Neural progenitor cell (in vitro differentiated cells): ENCODE data around the gene MYOF. TPM values are rescaled to one million over a fixed set of nuclear protein-coding genes. Genes with fewer than 3 reads are reported as not detected.

ENCODE experiments used
- DNase-seq: peaks from one replicate; pipeline ENCODE4 v3.0.0-alpha.2; 2016; ENCODE audit warnings: low spot score
- H2AFZ ChIP-seq: fragments of 200-600 bp; sonication (generic); replicated peaks from 2 replicates; pipeline ENCODE4 v1.6.1; 2016; ENCODE audit warnings: antibody characterized with exemption
- H3F3A ChIP-seq: fragments of 200-600 bp; sonication (generic); 2 replicates; pipeline ENCODE4 v1.6.1; 2016; ENCODE audit warnings: antibody characterized with exemption, low read depth
- H3K27ac ChIP-seq: fragments of 200-600 bp; sonication (generic); 2 replicates; pipeline ENCODE4 v1.5.1; 2016; ENCODE audit warnings: mild to moderate bottlenecking
- H3K27me3 ChIP-seq: fragments of 200-600 bp; sonication (generic); 2 replicates; pipeline ENCODE4 v1.6.1; 2016; ENCODE audit warnings: mild to moderate bottlenecking, moderate library complexity
- H3K36me3 ChIP-seq: fragments of 200-600 bp; sonication (generic); 2 replicates; pipeline ENCODE4 v1.5.1; 2016
- H3K4me1 ChIP-seq: fragments of 200-600 bp; sonication (generic); 2 replicates; pipeline ENCODE4 v1.6.1; 2016; ENCODE audit warnings: mixed run types
- H3K4me2 ChIP-seq: fragments of 200-600 bp; sonication (generic); 2 replicates; pipeline ENCODE4 v1.6.1; 2016
- H3K4me3 ChIP-seq: fragments of 200-600 bp; sonication (generic); 2 replicates; pipeline ENCODE4 v1.5.1; 2016
- H3K79me2 ChIP-seq: fragments of 200-600 bp; sonication (generic); 2 replicates; pipeline ENCODE4 v1.6.1; 2016; ENCODE audit warnings: low read depth
- H3K9ac ChIP-seq: fragments of 200-600 bp; sonication (generic); 2 replicates; pipeline ENCODE4 v1.6.1; 2016
- H3K9me3 ChIP-seq: fragments of 200-600 bp; sonication (generic); 2 replicates; pipeline ENCODE4 v1.5.1; 2016; ENCODE audit warnings: low read depth
- H4K20me1 ChIP-seq: fragments of 200-600 bp; sonication (generic); 2 replicates; pipeline ENCODE4 v1.6.1; 2016; ENCODE audit warnings: low read depth
- H3K27ac Mint-ChIP-seq: 3 replicates; pipeline ENCODE4 v1.8.0; 2021; ENCODE audit warnings: mixed read lengths
- H3K27me3 Mint-ChIP-seq: 2 replicates; pipeline ENCODE4 v1.8.0; 2022; ENCODE audit warnings: low read depth, mild to moderate bottlenecking, inconsistent platforms, moderate library complexity, mixed read lengths; ENCODE audit not compliant: insufficient read depth
- H3K36me3 Mint-ChIP-seq: 3 replicates; pipeline ENCODE4 v1.8.0; 2021; ENCODE audit warnings: mixed read lengths
- H3K4me1 Mint-ChIP-seq: 3 replicates; pipeline ENCODE4 v1.8.0; 2021; ENCODE audit warnings: mixed read lengths
- H3K4me3 Mint-ChIP-seq: 3 replicates; pipeline ENCODE4 v1.8.0; 2021; ENCODE audit warnings: mild to moderate bottlenecking, moderate library complexity, mixed read lengths
- H3K9me3 Mint-ChIP-seq: 3 replicates; pipeline ENCODE4 v1.8.0; 2020; ENCODE audit warnings: mixed read lengths
- CTCF ChIP-seq: fragments of 200-600 bp; sonication (generic); IDR thresholded peaks from 2 replicates; pipeline ENCODE4 v1.5.1; 2017; ENCODE audit warnings: antibody characterized with exemption, mild to moderate bottlenecking
- EZH2 ChIP-seq: fragments of 200-600 bp; sonication (generic); IDR thresholded peaks from 2 replicates; pipeline ENCODE4 v1.6.1; 2017; ENCODE audit warnings: antibody characterized with exemption, mild to moderate bottlenecking, moderate library complexity
- EZH2phosphoT487 ChIP-seq: fragments of 200-600 bp; sonication (generic); IDR thresholded peaks from 2 replicates; pipeline ENCODE4 v1.6.1; 2017; ENCODE audit warnings: antibody characterized with exemption
- total RNA-seq: library from RNA; depleted of rRNA; stranded (reverse); fragments of >200 nt; gene quantifications from 2 replicates; pipeline ENCODE4 v1.2.3, GENCODE V29; 2015; ENCODE audit warnings: low replicate concordance

The MYOF gene
- total RNA-seq, 1 donor from 2014 or later: 1.6 TPM

GRCh38 chr10:93342366-93342765 is 139.8 kb downstream of the MYOF start:
- peaks cover 5% of the 10 kb centered on the region for H3K4me1 Mint-ChIP-seq
- H3K9me3 Mint-ChIP-seq: no peaks in the 10 kb centered on the region
- Histone ChIP-seq H3K36me3 (no peaks in the 10 kb centered on the region), H3K27ac (no peak overlapping the region), H3K4me3 (no peak overlapping the region), H3K4me1 (peaks cover 13% of the 10 kb centered on the region), H4K20me1 (no peaks in the 10 kb centered on the region), H2AFZ (no peak overlapping the region), H3K4me2 (no peak overlapping the region), H3K9me3 (no peaks in the 10 kb centered on the region), H3K27me3 (no peaks in the 10 kb centered on the region), H3K79me2 (no peaks in the 10 kb centered on the region), H3F3A (peaks cover 4% of the 10 kb centered on the region), H3K9ac (no peak overlapping the region)
- no peak overlapping the region for H3K4me3 Mint-ChIP-seq
- no peak overlapping the region for H3K27ac Mint-ChIP-seq
- peaks cover 2% of the 10 kb centered on the region for H3K27me3 Mint-ChIP-seq
- H3K36me3 Mint-ChIP-seq: no peaks in the 10 kb centered on the region
- TF ChIP-seq CTCF: no peak
- DNase-seq: no peak

- peaks cover 9% of the 10 kb centered on the region for H3K4me1 ChIP-seq
- no peak for DNase-seq
- H3K79me2 ChIP-seq: no peaks in the 10 kb centered on the region
- Mint-ChIP-seq H3K9me3 (no peaks in the 10 kb centered on the region), H3K4me1 (no peaks in the 10 kb centered on the region), H3K27ac (no peak overlapping the region), H3K27me3 (no peaks in the 10 kb centered on the region), H3K4me3 (no peak overlapping the region), H3K36me3 (no peaks in the 10 kb centered on the region)
- H2AFZ ChIP-seq: no peak overlapping the region
- H3K36me3 ChIP-seq: no peaks in the 10 kb centered on the region
- H4K20me1 ChIP-seq: no peaks in the 10 kb centered on the region
- no peaks in the 10 kb centered on the region for H3K9me3 ChIP-seq
- TF ChIP-seq EZH2 (no peak), EZH2phosphoT487 (no peak), CTCF (no peak)
- no peak overlapping the region for H3K4me2 ChIP-seq
- peaks cover 4% of the 10 kb centered on the region for H3F3A ChIP-seq
- H3K4me3 ChIP-seq: no peak overlapping the region
- H3K27ac ChIP-seq: no peak overlapping the region
- no peaks in the 10 kb centered on the region for H3K27me3 ChIP-seq
- H3K9ac ChIP-seq: no peak overlapping the region
Observed at GRCh38 chr10:93337309-93337721, 144.8 kb downstream of the MYOF start.

GRCh38 chr10:93336678-93337077 is 145.5 kb downstream of the MYOF start:
- no peaks in the 10 kb centered on the region for H3K27me3 ChIP-seq
- no peaks in the 10 kb centered on the region for H3K36me3 ChIP-seq
- H3K27me3 Mint-ChIP-seq: no peaks in the 10 kb centered on the region
- no peak for DNase-seq
- no peaks in the 10 kb centered on the region for H3K79me2 ChIP-seq
- peaks cover 4% of the 10 kb centered on the region for H3F3A ChIP-seq
- H3K9me3 ChIP-seq: no peaks in the 10 kb centered on the region
- H3K27ac Mint-ChIP-seq: no peak overlapping the region
- H3K27ac ChIP-seq: no peak overlapping the region
- no peaks in the 10 kb centered on the region for H3K9me3 Mint-ChIP-seq
- H3K4me1 Mint-ChIP-seq: no peaks in the 10 kb centered on the region
- no peak overlapping the region for H3K4me2 ChIP-seq
- H3K9ac ChIP-seq: no peak overlapping the region
- TF ChIP-seq EZH2phosphoT487 (no peak), EZH2 (no peak), CTCF (no peak)
- no peaks in the 10 kb centered on the region for H4K20me1 ChIP-seq
- H3K4me3 ChIP-seq: no peak overlapping the region
- no peak overlapping the region for H2AFZ ChIP-seq
- H3K36me3 Mint-ChIP-seq: no peaks in the 10 kb centered on the region
- peaks cover 9% of the 10 kb centered on the region for H3K4me1 ChIP-seq
- H3K4me3 Mint-ChIP-seq: no peak overlapping the region

- Histone ChIP-seq H3K27ac (no peak overlapping the region), H3K4me2 (no peak overlapping the region), H4K20me1 (no peaks in the 10 kb centered on the region), H3K4me3 (no peak overlapping the region), H3K27me3 (no peaks in the 10 kb centered on the region), H2AFZ (no peak overlapping the region), H3F3A (peaks cover 4% of the 10 kb centered on the region), H3K36me3 (no peaks in the 10 kb centered on the region), H3K9ac (no peak overlapping the region), H3K9me3 (no peaks in the 10 kb centered on the region), H3K79me2 (no peaks in the 10 kb centered on the region), H3K4me1 (peaks cover 9% of the 10 kb centered on the region)
- no peaks in the 10 kb centered on the region for H3K4me1 Mint-ChIP-seq
- no peaks in the 10 kb centered on the region for H3K27me3 Mint-ChIP-seq
- H3K36me3 Mint-ChIP-seq: no peaks in the 10 kb centered on the region
- no peaks in the 10 kb centered on the region for H3K9me3 Mint-ChIP-seq
- TF ChIP-seq EZH2 (no peak), EZH2phosphoT487 (no peak), CTCF (no peak)
- DNase-seq: no peak
- H3K27ac Mint-ChIP-seq: no peak overlapping the region
- H3K4me3 Mint-ChIP-seq: no peak overlapping the region
Observed at GRCh38 chr10:93336110-93336509, 146.0 kb downstream of the MYOF start.
